GM18861 (cell line): ENCODE results near the gene TSPYL4.

Source experiments
- ATAC-seq: cut with Tn5 transposase; IDR thresholded peaks from one replicate; pipeline ENCODE4 v1.9.1; 2021; ENCODE audit not compliant: unreplicated experiment

TSPYL4 gene

GRCh38 chr6:116229287-116229913 is 24.5 kb downstream of the TSPYL4 start:
- ATAC-seq: no peak

- ATAC-seq: no peak
These were observed 30.5 kb downstream of the TSPYL4 start for GRCh38 chr6:116223355-116223754.

GRCh38 chr6:116221911-116222310 is 32.0 kb downstream of the TSPYL4 start:
- ATAC-seq: no peak

GRCh38 chr6:116221067-116221466 is 32.8 kb downstream of the TSPYL4 start:
- no peak for ATAC-seq

GRCh38 chr6:116218866-116219265 is 35.0 kb downstream of the TSPYL4 start:
- no peak for ATAC-seq

- ATAC-seq: no peak
These were observed 35.7 kb downstream of the TSPYL4 start for GRCh38 chr6:116218172-116218633.

- peak; percentile 65 for ATAC-seq
These were observed 36.8 kb downstream of the TSPYL4 start for GRCh38 chr6:116217069-116217468.

- ATAC-seq: no peak
These were observed 38.5 kb downstream of the TSPYL4 start for GRCh38 chr6:116215414-116215813.

GRCh38 chr6:116214681-116215080 is 39.2 kb downstream of the TSPYL4 start:
- no peak for ATAC-seq

- ATAC-seq: no peak
These were observed 43.0 kb downstream of the TSPYL4 start for GRCh38 chr6:116210750-116211425.

- no peak for ATAC-seq
These were observed 43.6 kb downstream of the TSPYL4 start for GRCh38 chr6:116210316-116210715.

- no peak for ATAC-seq
These were observed 45.7 kb downstream of the TSPYL4 start for GRCh38 chr6:116208056-116208785.

- ATAC-seq: no peak
These were observed 47.5 kb downstream of the TSPYL4 start for GRCh38 chr6:116206231-116206903.

- ATAC-seq: no peak
These were observed 48.6 kb downstream of the TSPYL4 start for GRCh38 chr6:116205281-116205680.

- ATAC-seq: no peak
These were observed 52.3 kb downstream of the TSPYL4 start for GRCh38 chr6:116201538-116201937.

GRCh38 chr6:116200619-116201249 is 53.1 kb downstream of the TSPYL4 start:
- no peak for ATAC-seq
